Keratinocyte (primary cell): ENCODE data around the gene ARPC5. TPM values are rescaled to one million over a fixed set of nuclear protein-coding genes. Genes with fewer than 3 reads are reported as not detected.
A peak's percentile ranks its signal among the peaks of the same experiment; 100 is the strongest.

ENCODE experiments used
- DNase-seq: peaks from one replicate; pipeline ENCODE4 v3.0.0-alpha.2; 2011; ENCODE audit warnings: low read depth, missing footprints, low spot score
- FAIRE-seq: peaks from 2 replicates; lab custom pipeline; 2011; peaks lifted over from hg19 to GRCh38; lab: Jason Lieb, UNC
- H2AFZ ChIP-seq: 2 replicates; pipeline ENCODE4 v1.6.0; 2012; ENCODE audit warnings: low read length, control low read depth, inconsistent platforms; ENCODE audit not compliant: control insufficient read depth
- H3K27ac ChIP-seq: 2 replicates; pipeline ENCODE4 v1.5.1; 2011; ENCODE audit warnings: low read length; ENCODE audit not compliant: control insufficient read depth, insufficient read depth
- H3K27me3 ChIP-seq: 3 replicates; pipeline ENCODE4 v1.6.0; 2011; ENCODE audit warnings: low read length; ENCODE audit not compliant: control insufficient read depth, insufficient read depth; ENCODE audit errors: extremely low read depth
- H3K36me3 ChIP-seq, 2 experiments: 2 replicates in 1 of 2; 3 replicates in 1 of 2; pipeline ENCODE4 v1.5.1; 2011; ENCODE audit warnings: low read length in 2 of 2, mild to moderate bottlenecking in 1 of 2; ENCODE audit not compliant: control insufficient read depth in 2 of 2, insufficient read depth in 2 of 2; ENCODE audit errors: extremely low read depth in 1 of 2
- H3K4me1 ChIP-seq: 3 replicates; pipeline ENCODE4 v1.5.1; 2011; ENCODE audit warnings: low read length; ENCODE audit not compliant: control insufficient read depth, insufficient read depth; ENCODE audit errors: extremely low read depth
- H3K4me2 ChIP-seq: 3 replicates; pipeline ENCODE4 v1.6.0; 2011; ENCODE audit warnings: low read depth, low read length; ENCODE audit not compliant: control insufficient read depth, insufficient read depth; ENCODE audit errors: extremely low read depth
- H3K4me3 ChIP-seq, 3 experiments: fragments of 200-600 bp in 1 of 3; sonication (generic) in 1 of 3; 2 replicates in 2 of 3; 3 replicates in 1 of 3; pipeline ENCODE4 v1.5.1; 2011 to 2016; ENCODE audit warnings: low read length in 3 of 3, mild to moderate bottlenecking in 3 of 3, control low read depth in 2 of 3, inconsistent platforms in 1 of 3, low read depth in 1 of 3, mixed read lengths in 1 of 3, mixed run types in 1 of 3, moderate library complexity in 1 of 3; ENCODE audit not compliant: control insufficient read depth in 2 of 3, insufficient read depth in 2 of 3; ENCODE audit errors: extremely low read depth in 1 of 3
- H3K79me2 ChIP-seq: 2 replicates; pipeline ENCODE4 v1.6.0; 2012; ENCODE audit warnings: low read length; ENCODE audit not compliant: control insufficient read depth, insufficient read depth
- H3K9ac ChIP-seq: 3 replicates; pipeline ENCODE4 v1.6.0; 2011; ENCODE audit warnings: low read length; ENCODE audit not compliant: control insufficient read depth, insufficient read depth; ENCODE audit errors: extremely low read depth
- H3K9me1 ChIP-seq: 3 replicates; pipeline ENCODE4 v1.6.0; 2011; ENCODE audit warnings: low read length; ENCODE audit not compliant: control insufficient read depth, insufficient read depth; ENCODE audit errors: extremely low read depth
- H3K9me3 ChIP-seq: 2 replicates; pipeline ENCODE4 v1.5.1; 2012; ENCODE audit warnings: low read depth, low read length; ENCODE audit not compliant: control insufficient read depth
- H4K20me1 ChIP-seq: 3 replicates; pipeline ENCODE4 v1.6.0; 2011; ENCODE audit warnings: low read length; ENCODE audit not compliant: control insufficient read depth, insufficient read depth; ENCODE audit errors: extremely low read depth
- EZH2 ChIP-seq: IDR thresholded peaks from one replicate; pipeline ENCODE4 v1.6.1; 2012; ENCODE audit warnings: inconsistent platforms, mild to moderate bottlenecking, low read length, moderate library complexity
- dilution Hi-C: fragments of 300-500 bp; cut with MboI; formaldehyde crosslinking; loops from one replicate; pipeline ENCODE4 v1.7.0; 2020; ENCODE audit warnings: low sequenced_read_pairs; ENCODE audit not compliant: extremely low pct_ligation_motif_present
- polyA plus RNA-seq, 5 experiments: library from polyadenylated mRNA; depleted of rRNA in 3 of 5; stranded (reverse) in 3 of 5; stranded (forward) in 1 of 5; unstranded in 1 of 5; fragments of >200 nt; gene quantifications; 1 replicate in 1 of 5; 2 replicates in 3 of 5; 3 replicates in 1 of 5; pipeline versions ENCODE4 v1.2.1 to v1.2.3, GENCODE V29; 2011 to 2012; ENCODE audit warnings: missing spikeins in 2 of 5, low read depth in 1 of 5, low replicate concordance in 1 of 5
- TF ChIP-seq, protein P1 (sequence below), 3 experiments: IDR thresholded peaks in 1 of 3; conservative IDR thresholded peaks in 1 of 3; optimal IDR thresholded peaks in 1 of 3; 2 replicates in 2 of 3; 3 replicates in 1 of 3; pipeline versions ENCODE3 to v1.5.1; 2011; ENCODE audit warnings: low read length in 3 of 3, mild to moderate bottlenecking in 3 of 3, moderate library complexity in 2 of 3, control low read depth in 1 of 3, inconsistent platforms in 1 of 3; ENCODE audit not compliant: insufficient read depth in 2 of 3; ENCODE audit errors: extremely low read depth in 1 of 3

Gene ARPC5
- polyA plus RNA-seq, 1 donor (not counting 4 experiments of a cell fraction or from before 2014, with no cell fraction given): 255 TPM

DNA sequence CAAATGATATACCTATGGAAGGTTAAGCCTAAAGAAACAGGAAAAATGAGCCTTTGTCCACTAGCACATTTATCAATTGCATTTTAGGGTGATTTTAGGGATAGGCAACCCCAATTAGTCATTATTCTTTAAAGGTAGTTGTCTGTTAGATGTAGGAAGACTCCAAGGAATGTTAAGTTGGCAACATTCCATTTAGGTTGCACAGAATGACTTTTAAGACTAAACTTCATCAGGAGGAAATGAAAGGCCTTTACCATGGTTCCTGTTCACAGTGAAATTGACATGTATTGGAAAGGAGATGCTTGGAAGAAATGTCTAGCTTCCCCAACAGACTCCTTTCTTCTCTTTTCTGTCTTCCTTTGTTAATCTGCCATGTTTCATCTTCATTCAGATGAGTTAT lies 19.1 kb upstream of the ARPC5 start:
- dilution Hi-C loops: no loop called here
- Histone ChIP-seq H3K4me2 (no peak overlapping the region), H3K79me2 (no peaks in the 10 kb centered on the region), H3K27me3 (no peaks in the 10 kb centered on the region), H3K4me3 (no peak overlapping the region), H3K4me1 (no peaks in the 10 kb centered on the region), H3K27ac (no peak overlapping the region), H3K9me1 (no peaks in the 10 kb centered on the region), H3K9ac (no peak overlapping the region), H3K9me3 (no peaks in the 10 kb centered on the region), H4K20me1 (no peaks in the 10 kb centered on the region), H3K36me3 (no peaks in the 10 kb centered on the region), H2AFZ (no peak overlapping the region)
- peak; percentile 58 for FAIRE-seq
- no peak for TF ChIP-seq EZH2
- TF ChIP-seq, protein P1, sequence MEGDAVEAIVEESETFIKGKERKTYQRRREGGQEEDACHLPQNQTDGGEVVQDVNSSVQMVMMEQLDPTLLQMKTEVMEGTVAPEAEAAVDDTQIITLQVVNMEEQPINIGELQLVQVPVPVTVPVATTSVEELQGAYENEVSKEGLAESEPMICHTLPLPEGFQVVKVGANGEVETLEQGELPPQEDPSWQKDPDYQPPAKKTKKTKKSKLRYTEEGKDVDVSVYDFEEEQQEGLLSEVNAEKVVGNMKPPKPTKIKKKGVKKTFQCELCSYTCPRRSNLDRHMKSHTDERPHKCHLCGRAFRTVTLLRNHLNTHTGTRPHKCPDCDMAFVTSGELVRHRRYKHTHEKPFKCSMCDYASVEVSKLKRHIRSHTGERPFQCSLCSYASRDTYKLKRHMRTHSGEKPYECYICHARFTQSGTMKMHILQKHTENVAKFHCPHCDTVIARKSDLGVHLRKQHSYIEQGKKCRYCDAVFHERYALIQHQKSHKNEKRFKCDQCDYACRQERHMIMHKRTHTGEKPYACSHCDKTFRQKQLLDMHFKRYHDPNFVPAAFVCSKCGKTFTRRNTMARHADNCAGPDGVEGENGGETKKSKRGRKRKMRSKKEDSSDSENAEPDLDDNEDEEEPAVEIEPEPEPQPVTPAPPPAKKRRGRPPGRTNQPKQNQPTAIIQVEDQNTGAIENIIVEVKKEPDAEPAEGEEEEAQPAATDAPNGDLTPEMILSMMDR (optimal IDR thresholded peaks at IDR 0.05 in 1 of 3, IDR thresholded peaks at IDR 0.05 in 1 of 3, conservative IDR thresholded peaks at IDR 0.05 in 1 of 3; ENCODE audit: extremely low read depth in 1 of 3, insufficient read depth in 2 of 3, low read length in 3 of 3): no peak
- no peak for DNase-seq

DNA sequence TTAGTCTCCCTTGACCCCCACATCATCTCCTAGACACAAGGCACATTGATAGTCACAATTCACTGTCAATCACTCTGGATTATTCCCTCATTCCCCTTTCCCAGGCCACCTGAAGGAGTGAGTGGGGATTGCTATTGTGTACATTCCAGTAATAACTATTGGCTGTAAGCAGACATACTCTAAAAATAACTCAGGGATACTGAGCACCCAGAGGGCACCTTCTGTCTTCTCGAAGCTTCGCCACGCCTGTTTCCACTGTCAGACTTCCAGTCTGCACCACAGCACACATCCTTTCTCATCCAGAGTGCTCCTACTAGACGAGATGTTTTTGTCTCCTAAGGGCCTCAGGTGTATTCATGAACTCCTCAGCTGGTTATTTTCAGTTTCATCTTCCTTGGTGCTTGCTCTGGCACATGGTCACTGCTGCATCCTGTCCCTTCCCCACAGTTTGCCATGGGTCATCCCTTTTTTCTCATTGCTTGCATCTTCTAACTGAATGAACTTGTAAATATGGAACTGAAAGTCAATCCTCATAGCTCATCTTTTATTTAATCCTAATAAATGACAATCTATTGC lies 18.4 kb upstream of the ARPC5 start:
- Histone ChIP-seq H3K9ac (no peak overlapping the region), H3K27ac (no peak overlapping the region), H3K27me3 (no peaks in the 10 kb centered on the region), H3K9me3 (no peaks in the 10 kb centered on the region), H3K79me2 (no peaks in the 10 kb centered on the region), H3K9me1 (no peaks in the 10 kb centered on the region), H2AFZ (no peak overlapping the region), H3K36me3 (no peaks in the 10 kb centered on the region), H3K4me3 (no peak overlapping the region), H4K20me1 (no peaks in the 10 kb centered on the region), H3K4me2 (no peak overlapping the region), H3K4me1 (no peaks in the 10 kb centered on the region)
- TF ChIP-seq, protein P1 (optimal IDR thresholded peaks at IDR 0.05 in 1 of 3, IDR thresholded peaks at IDR 0.05 in 1 of 3, conservative IDR thresholded peaks at IDR 0.05 in 1 of 3; ENCODE audit: extremely low read depth in 1 of 3, insufficient read depth in 2 of 3, low read length in 3 of 3): no peak
- no peak for TF ChIP-seq EZH2
- FAIRE-seq (no peak), DNase-seq (no peak)
- dilution Hi-C loops: no loop called here
